Activated CD8-positive, alpha-beta memory T cell treated with anti-CD3 and anti-CD28 coated beads, Interleukin-2, amount 10 ng/mL, durations not matched to agents 7 days and 5 days (primary cell): Measurements from ENCODE around the gene SDK1. TPM values are rescaled to one million over a fixed set of nuclear protein-coding genes. Genes with fewer than 3 reads are reported as not detected.

Source experiments
- ATAC-seq: fragments of 150-1000 bp; cut with Tn5 transposase; one replicate; pipeline ENCODE4 v1.10.0; 2021; ENCODE audit warnings: moderate library complexity
- CTCF ChIA-PET: fragments of 350-600 bp; sonication (Branson Sonifier 250); formaldehyde crosslinking; loops from one replicate; lab custom pipeline; 2021; ENCODE audit warnings: antibody characterized with exemption; lab: Charles Lee
- DNase-seq: peaks from one replicate; pipeline ENCODE4 v3.0.0-alpha.2; 2020
- H3K27ac Mint-ChIP-seq: one replicate; pipeline ENCODE4 v1.8.0; 2021; ENCODE audit warnings: mild to moderate bottlenecking, mixed read lengths
- H3K27me3 Mint-ChIP-seq: one replicate; pipeline ENCODE4 v1.8.0; 2021; ENCODE audit warnings: mixed read lengths
- H3K36me3 Mint-ChIP-seq: one replicate; pipeline ENCODE4 v1.8.0; 2021; ENCODE audit warnings: mild to moderate bottlenecking, mixed read lengths
- H3K4me1 Mint-ChIP-seq: one replicate; pipeline ENCODE4 v1.8.0; 2021; ENCODE audit warnings: mixed read lengths
- H3K4me3 Mint-ChIP-seq: one replicate; pipeline ENCODE4 v1.8.0; 2021; ENCODE audit warnings: mild to moderate bottlenecking, moderate library complexity, mixed read lengths
- H3K9me3 Mint-ChIP-seq: one replicate; pipeline ENCODE4 v1.8.0; 2022; ENCODE audit warnings: low read depth, mixed read lengths
- total RNA-seq, 2 experiments: library from RNA; stranded (reverse); gene quantifications; one replicate each; pipeline ENCODE4 v1.2.3, GENCODE V29; 2021

Gene SDK1
- total RNA-seq, 2 experiments from 2014 or later, result 0.05 to 0.06 TPM

DNA sequence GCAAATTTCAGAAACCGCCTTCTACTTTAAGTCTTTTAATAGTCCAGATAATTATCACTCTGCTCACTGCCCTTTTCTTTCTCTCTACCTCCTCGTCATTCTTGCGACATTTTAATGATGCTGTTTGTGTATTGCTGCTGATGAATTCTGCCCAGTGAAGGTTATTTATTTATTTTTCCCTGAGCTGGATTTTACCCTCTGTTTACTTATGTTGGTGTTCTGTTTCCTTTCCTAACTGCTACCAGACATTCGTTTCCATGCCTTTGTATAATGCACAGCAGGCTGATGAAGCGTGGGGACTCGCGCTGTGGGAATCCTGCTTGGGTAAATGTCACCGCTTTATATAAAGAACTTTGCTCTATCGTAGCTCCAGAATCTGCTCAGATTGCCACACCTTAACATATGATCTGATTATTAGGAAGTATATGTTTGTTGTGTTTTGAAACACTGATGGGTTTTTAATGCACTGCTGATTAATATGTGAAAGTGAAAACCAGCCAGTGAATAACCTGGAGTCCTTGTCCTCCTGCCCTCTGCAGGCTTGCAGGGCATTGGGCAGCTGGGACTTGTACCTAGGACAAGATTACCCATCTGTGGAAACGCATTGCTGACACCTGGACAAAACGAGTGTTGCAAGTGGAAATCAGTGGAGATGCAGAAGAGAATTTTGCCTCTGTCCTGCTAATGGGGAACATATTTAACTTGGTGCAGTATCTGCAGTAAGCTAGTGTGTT is 291.5 kb downstream of the SDK1 start:
- no peak for ATAC-seq
- Mint-ChIP-seq H3K9me3 (no peaks in the 10 kb centered on the region), H3K27me3 (peaks cover 2% of the 10 kb centered on the region), H3K4me3 (no peak overlapping the region), H3K4me1 (no peaks in the 10 kb centered on the region), H3K27ac (no peak overlapping the region), H3K36me3 (no peaks in the 10 kb centered on the region)
- no peak for DNase-seq
- CTCF ChIA-PET, result no interaction called here

- ATAC-seq (no peak), DNase-seq (no peak)
- no peak overlapping the region for H3K27ac Mint-ChIP-seq
- no peak overlapping the region for H3K4me3 Mint-ChIP-seq
- H3K36me3 Mint-ChIP-seq, result no peaks in the 10 kb centered on the region
- H3K9me3 Mint-ChIP-seq, result no peaks in the 10 kb centered on the region
- H3K27me3 Mint-ChIP-seq, result peaks cover 12% of the 10 kb centered on the region
- CTCF ChIA-PET, result no interaction called here
- H3K4me1 Mint-ChIP-seq, result no peaks in the 10 kb centered on the region
Observed at GRCh38 chr7:3594901-3595300, 293.8 kb downstream of the SDK1 start.

DNA sequence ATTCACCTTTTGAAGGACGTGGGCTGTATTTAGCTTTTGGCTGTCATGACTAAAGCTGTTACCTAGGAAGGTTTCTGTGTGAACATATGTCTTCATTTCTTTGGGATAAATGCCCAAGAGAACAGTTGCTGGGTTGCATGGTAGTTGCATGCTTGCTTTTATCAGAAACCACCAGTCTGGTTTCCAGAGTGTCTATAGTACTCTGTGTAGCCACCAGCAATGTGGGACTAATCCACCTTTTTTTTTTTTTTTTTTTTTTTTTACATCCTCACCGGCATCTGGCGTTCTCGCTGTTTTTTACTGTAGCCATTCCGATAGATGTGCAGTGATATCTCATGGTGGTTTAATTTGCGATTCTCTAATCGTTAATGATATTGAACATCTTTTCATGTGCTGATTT is 297.8 kb downstream of the SDK1 start:
- Mint-ChIP-seq H3K9me3 (no peaks in the 10 kb centered on the region), H3K27ac (no peak overlapping the region), H3K4me1 (no peaks in the 10 kb centered on the region), H3K4me3 (no peak overlapping the region), H3K27me3 (peaks cover 15% of the 10 kb centered on the region), H3K36me3 (no peaks in the 10 kb centered on the region)
- CTCF ChIA-PET, result no interaction called here
- ATAC-seq, result no peak
- DNase-seq, result no peak

DNA sequence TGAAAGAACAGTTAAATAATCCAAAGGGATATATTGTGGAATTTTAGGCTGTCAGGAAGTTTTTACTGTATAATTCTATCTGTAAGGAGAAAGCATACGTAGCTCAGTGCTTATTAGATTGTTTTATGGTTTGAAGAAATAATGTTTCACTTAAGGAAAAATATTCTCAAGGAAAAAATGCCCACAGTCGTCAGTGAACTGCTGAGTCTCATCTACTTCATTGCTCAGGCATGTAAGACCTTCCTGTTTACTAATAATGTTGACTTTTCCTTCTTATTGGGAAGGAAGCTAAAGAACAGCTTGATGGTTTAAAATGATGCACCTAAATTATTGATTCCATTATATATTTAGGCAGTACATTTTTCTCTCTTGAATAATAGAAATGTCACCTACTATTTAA is 304.2 kb downstream of the SDK1 start:
- Mint-ChIP-seq H3K4me3 (no peak overlapping the region), H3K27ac (no peak overlapping the region), H3K4me1 (no peaks in the 10 kb centered on the region), H3K27me3 (peaks cover 11% of the 10 kb centered on the region), H3K36me3 (no peaks in the 10 kb centered on the region), H3K9me3 (no peaks in the 10 kb centered on the region)
- DNase-seq (no peak), ATAC-seq (no peak)
- CTCF ChIA-PET, result no interaction called here

- H3K9me3 Mint-ChIP-seq, result no peaks in the 10 kb centered on the region
- H3K27me3 Mint-ChIP-seq, result peaks cover 9% of the 10 kb centered on the region
- H3K4me3 Mint-ChIP-seq, result no peak overlapping the region
- DNase-seq, result no peak
- CTCF ChIA-PET, result no interaction called here
- no peak for ATAC-seq
- no peaks in the 10 kb centered on the region for H3K36me3 Mint-ChIP-seq
- no peak overlapping the region for H3K27ac Mint-ChIP-seq
- H3K4me1 Mint-ChIP-seq, result no peaks in the 10 kb centered on the region
Observed at GRCh38 chr7:3606436-3606835, 305.4 kb downstream of the SDK1 start.

DNA sequence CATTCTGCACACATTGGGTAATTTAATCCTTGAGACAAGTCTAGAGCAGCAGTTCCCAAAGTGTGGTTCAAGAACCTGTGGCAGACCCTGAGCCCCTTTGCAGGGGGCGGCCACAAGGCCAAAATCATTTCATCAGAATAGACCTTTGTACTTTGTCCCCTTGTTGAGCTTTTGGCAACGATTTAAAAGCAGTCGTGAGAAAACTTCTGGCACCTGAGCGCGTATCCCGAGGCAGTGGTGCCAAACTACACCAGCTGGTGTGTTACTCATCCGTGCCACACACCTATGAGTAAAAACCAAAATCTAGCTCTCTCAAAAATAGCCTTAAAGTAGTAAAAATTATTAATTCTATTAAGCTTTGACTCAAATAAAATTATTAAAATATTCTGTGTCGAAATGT is 306.8 kb downstream of the SDK1 start:
- H3K27me3 Mint-ChIP-seq, result peaks cover 9% of the 10 kb centered on the region
- ATAC-seq (no peak), DNase-seq (no peak)
- no peaks in the 10 kb centered on the region for H3K36me3 Mint-ChIP-seq
- no peaks in the 10 kb centered on the region for H3K9me3 Mint-ChIP-seq
- H3K27ac Mint-ChIP-seq, result no peak overlapping the region
- H3K4me3 Mint-ChIP-seq, result no peak overlapping the region
- CTCF ChIA-PET, result no interaction called here
- no peaks in the 10 kb centered on the region for H3K4me1 Mint-ChIP-seq

- CTCF ChIA-PET, result no interaction called here
Observed at GRCh38 chr7:3616306-3616705, 315.3 kb downstream of the SDK1 start.

GRCh38 chr7:3630081-3630480 is 329.0 kb downstream of the SDK1 start:
- CTCF ChIA-PET, result no interaction called here
- H3K4me1 Mint-ChIP-seq, result no peaks in the 10 kb centered on the region
- peaks cover 2% of the 10 kb centered on the region for H3K27me3 Mint-ChIP-seq

More at GRCh38 chr7:3616306-3616705, 315.3 kb downstream of the SDK1 start:
- DNase-seq (no peak), ATAC-seq (no peak)
- H3K27me3 Mint-ChIP-seq, result no peaks in the 10 kb centered on the region
- no peaks in the 10 kb centered on the region for H3K9me3 Mint-ChIP-seq
- H3K4me1 Mint-ChIP-seq, result no peaks in the 10 kb centered on the region
- H3K27ac Mint-ChIP-seq, result no peak overlapping the region
- H3K36me3 Mint-ChIP-seq, result no peaks in the 10 kb centered on the region
- no peak overlapping the region for H3K4me3 Mint-ChIP-seq

GRCh38 chr7:3634396-3634795 is 333.3 kb downstream of the SDK1 start:
- H3K27me3 Mint-ChIP-seq, result peaks cover 4% of the 10 kb centered on the region
- peaks cover 8% of the 10 kb centered on the region for H3K9me3 Mint-ChIP-seq
- CTCF ChIA-PET, result interaction anchor here (0.5 kb wide), 1 partner anchor 15 kb away, joined by 3 read pairs; no protein-coding TSS in a partner anchor
- DNase-seq (no peak), ATAC-seq (no peak)
- no peaks in the 10 kb centered on the region for H3K4me1 Mint-ChIP-seq
- no peak overlapping the region for H3K4me3 Mint-ChIP-seq
- no peak overlapping the region for H3K27ac Mint-ChIP-seq
- peaks cover 3% of the 10 kb centered on the region for H3K36me3 Mint-ChIP-seq

More at GRCh38 chr7:3630081-3630480, 329.0 kb downstream of the SDK1 start:
- peaks cover 12% of the 10 kb centered on the region for H3K9me3 Mint-ChIP-seq
- H3K36me3 Mint-ChIP-seq, result peaks cover 3% of the 10 kb centered on the region
- H3K4me3 Mint-ChIP-seq, result no peak overlapping the region
- DNase-seq (no peak), ATAC-seq (no peak)
- H3K27ac Mint-ChIP-seq, result no peak overlapping the region

DNA sequence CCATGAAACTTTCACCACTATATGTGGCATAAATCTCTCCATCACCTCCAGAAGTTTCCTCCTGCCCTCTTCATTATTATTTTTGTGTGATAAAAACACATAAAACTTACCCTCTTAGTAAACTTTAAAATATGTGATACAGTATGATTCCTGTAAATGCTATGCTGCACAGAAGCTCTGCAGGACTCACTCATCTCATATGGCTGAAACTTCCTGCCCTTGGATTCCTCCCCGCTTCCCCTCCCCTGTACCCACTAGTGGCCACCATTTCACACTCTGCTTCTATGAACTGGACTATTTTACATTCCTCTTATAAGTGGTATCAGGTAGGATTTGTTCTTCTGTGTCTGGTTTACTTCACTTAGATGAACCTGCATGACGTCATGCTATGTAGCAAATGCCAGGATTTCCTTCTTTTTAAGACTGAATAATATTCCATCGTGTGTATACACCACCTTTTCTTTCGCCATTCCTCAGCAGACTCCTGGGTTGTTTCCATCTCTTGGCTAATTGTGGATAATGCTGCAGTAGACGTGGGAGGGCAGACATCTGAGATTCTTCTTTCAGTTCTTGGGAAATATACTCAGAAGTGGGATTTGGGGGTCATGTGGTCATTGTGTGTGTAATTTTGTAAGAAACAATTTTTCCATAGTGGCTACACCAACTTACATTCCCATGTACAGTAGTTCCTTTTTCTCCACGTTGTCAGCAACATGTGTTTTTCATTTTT is 335.2 kb downstream of the SDK1 start:
- Mint-ChIP-seq H3K36me3 (no peaks in the 10 kb centered on the region), H3K9me3 (no peaks in the 10 kb centered on the region), H3K27me3 (peaks cover 4% of the 10 kb centered on the region), H3K4me1 (no peaks in the 10 kb centered on the region), H3K27ac (no peak overlapping the region), H3K4me3 (no peak overlapping the region)
- DNase-seq (no peak), ATAC-seq (no peak)
- CTCF ChIA-PET, result no interaction called here

DNA sequence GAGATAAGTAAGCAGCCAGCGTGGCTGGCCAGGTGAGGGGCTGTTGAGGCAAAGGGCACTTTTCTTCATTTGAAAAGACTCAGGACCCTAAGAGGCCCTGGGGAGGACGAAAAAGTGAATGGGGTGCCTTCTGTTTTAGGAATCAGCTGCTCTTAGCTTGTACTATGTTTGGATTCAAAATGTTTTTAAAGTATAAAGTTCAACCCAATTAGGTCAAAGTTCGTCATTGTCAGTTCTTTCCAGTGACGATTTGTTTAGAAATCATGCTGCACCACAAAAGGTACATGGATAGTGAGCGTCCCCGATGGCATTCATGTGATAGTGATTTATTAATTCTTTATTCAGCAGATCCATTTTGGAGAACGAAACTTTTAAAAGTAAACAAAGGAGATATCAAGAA is 338.2 kb downstream of the SDK1 start:
- peaks cover 4% of the 10 kb centered on the region for H3K27me3 Mint-ChIP-seq
- CTCF ChIA-PET, result interaction anchor here (1.2 kb wide), 1 partner anchor 775 kb away, joined by 3 read pairs; no protein-coding TSS in a partner anchor
- H3K4me3 Mint-ChIP-seq, result no peak overlapping the region
- DNase-seq, result no peak
- H3K36me3 Mint-ChIP-seq, result no peaks in the 10 kb centered on the region
- no peaks in the 10 kb centered on the region for H3K4me1 Mint-ChIP-seq
- H3K9me3 Mint-ChIP-seq, result no peaks in the 10 kb centered on the region
- H3K27ac Mint-ChIP-seq, result no peak overlapping the region
- ATAC-seq, result no peak

DNA sequence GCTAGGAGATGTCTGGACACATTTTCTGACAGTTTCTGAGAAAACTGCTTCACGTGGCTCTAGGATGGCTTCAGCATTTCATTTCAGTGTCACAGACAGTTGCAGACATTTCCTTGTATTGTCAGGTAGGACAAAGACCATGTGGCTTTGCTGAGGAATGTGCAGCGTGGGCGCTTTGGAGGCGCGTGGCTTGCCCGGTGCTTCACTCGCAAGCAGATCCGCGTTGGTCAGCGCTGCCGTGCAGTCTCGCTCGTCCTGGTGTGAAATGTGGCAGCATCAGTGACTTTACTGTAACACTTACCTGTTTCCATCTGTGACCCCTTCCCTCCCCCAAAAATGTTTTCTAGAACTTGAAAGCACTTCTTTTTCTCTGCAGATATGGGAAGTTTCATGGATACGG is 340.5 kb downstream of the SDK1 start:
- no peak for ATAC-seq
- H3K36me3 Mint-ChIP-seq, result no peaks in the 10 kb centered on the region
- peaks cover 5% of the 10 kb centered on the region for H3K27me3 Mint-ChIP-seq
- no peaks in the 10 kb centered on the region for H3K4me1 Mint-ChIP-seq
- H3K9me3 Mint-ChIP-seq, result no peaks in the 10 kb centered on the region
- CTCF ChIA-PET, result no interaction called here
- H3K4me3 Mint-ChIP-seq, result no peak overlapping the region
- no peak for DNase-seq
- H3K27ac Mint-ChIP-seq, result no peak overlapping the region

- CTCF ChIA-PET, result no interaction called here
- no peak overlapping the region for H3K27ac Mint-ChIP-seq
- H3K36me3 Mint-ChIP-seq, result no peaks in the 10 kb centered on the region
- H3K9me3 Mint-ChIP-seq, result no peaks in the 10 kb centered on the region
- H3K4me1 Mint-ChIP-seq, result no peaks in the 10 kb centered on the region
- ATAC-seq, result no peak
- no peak for DNase-seq
- H3K27me3 Mint-ChIP-seq, result peaks cover 5% of the 10 kb centered on the region
- H3K4me3 Mint-ChIP-seq, result no peak overlapping the region
Observed at GRCh38 chr7:3643091-3643490, 342.0 kb downstream of the SDK1 start.

- no peak overlapping the region for H3K4me3 Mint-ChIP-seq
- peaks cover 20% of the 10 kb centered on the region for H3K27me3 Mint-ChIP-seq
- H3K36me3 Mint-ChIP-seq, result no peaks in the 10 kb centered on the region
- H3K27ac Mint-ChIP-seq, result no peak overlapping the region
- H3K9me3 Mint-ChIP-seq, result no peaks in the 10 kb centered on the region
- DNase-seq (no peak), ATAC-seq (no peak)
- H3K4me1 Mint-ChIP-seq, result no peaks in the 10 kb centered on the region
- CTCF ChIA-PET, result no interaction called here
Observed at GRCh38 chr7:3648276-3648675, 347.2 kb downstream of the SDK1 start.
